H1 (cell line): ENCODE data around the gene CMC4. TPM values are rescaled to one million over a fixed set of nuclear protein-coding genes. Genes with fewer than 3 reads are reported as not detected.

Experiments
- CTCF ChIA-PET: fragments of 300-600 bp; sonication (Branson Sonifier 250); formaldehyde crosslinking; loops from one replicate; lab custom pipeline; 2021; ENCODE audit not compliant: partially characterized antibody; lab: Charles Lee
- POLR2A ChIA-PET: fragments of 300-600 bp; sonication (Branson Sonifier 250); formaldehyde crosslinking; loops from one replicate; lab custom pipeline; 2021; ENCODE audit warnings: inconsistent platforms; ENCODE audit not compliant: partially characterized antibody; lab: Charles Lee
- DNase-seq, 2 experiments: peaks; one replicate each; pipeline versions ENCODE4 v3.0.0 to v3.0.0-alpha.2; 2010 to 2022; ENCODE audit warnings: low spot score in 2 of 2, low read depth in 1 of 2, mixed read lengths in 1 of 2
- FAIRE-seq: peaks from 2 replicates; lab custom pipeline; 2011; peaks lifted over from hg19 to GRCh38; lab: Jason Lieb, UNC
- H2AFZ ChIP-seq: 2 replicates; pipeline ENCODE4 v1.8.1; 2012; ENCODE audit warnings: low read length, inconsistent platforms
- H2AK5ac ChIP-seq: 2 replicates; pipeline ENCODE4 v1.6.1; 2013; ENCODE audit warnings: low read depth, low read length
- H2BK120ac ChIP-seq: replicated peaks from 2 replicates; pipeline ENCODE3; 2013; ENCODE audit warnings: low read depth, low read length, inconsistent platforms
- H2BK12ac ChIP-seq: 2 replicates; pipeline ENCODE4 v1.6.1; 2013; ENCODE audit warnings: low read depth, low read length
- H2BK15ac ChIP-seq: 2 replicates; pipeline ENCODE4 v1.6.1; 2013; ENCODE audit warnings: low read length
- H2BK20ac ChIP-seq: 2 replicates; pipeline ENCODE4 v1.6.1; 2013; ENCODE audit warnings: low read length
- H2BK5ac ChIP-seq: 2 replicates; pipeline ENCODE4 v1.6.1; 2013; ENCODE audit warnings: low read depth, low read length
- H3K14ac ChIP-seq: 2 replicates; pipeline ENCODE4 v1.6.1; 2013; ENCODE audit warnings: inconsistent platforms; ENCODE audit not compliant: insufficient read length
- H3K18ac ChIP-seq: 2 replicates; pipeline ENCODE4 v1.6.1; 2013; ENCODE audit warnings: low read length; ENCODE audit errors: extremely low read depth
- H3K23ac ChIP-seq: 2 replicates; pipeline ENCODE4 v1.6.1; 2013; ENCODE audit warnings: inconsistent platforms; ENCODE audit not compliant: insufficient read length
- H3K23me2 ChIP-seq: 2 replicates; pipeline ENCODE4 v1.6.1; 2013; ENCODE audit warnings: low read depth, low read length
- H3K27ac ChIP-seq: 2 replicates; pipeline ENCODE4 v1.6.1; 2011; ENCODE audit warnings: low read depth, low read length, inconsistent platforms
- H3K27me3 ChIP-seq, 4 experiments: replicated peaks in 1 of 4; 1 replicate in 1 of 4; 2 replicates in 3 of 4; pipeline versions ENCODE4 v1.6.1 to v1.8.1; 2011 to 2013; ENCODE audit warnings: low read length in 3 of 4, mild to moderate bottlenecking in 3 of 4, inconsistent platforms in 2 of 4, mixed read lengths in 2 of 4, moderate library complexity in 1 of 4; ENCODE audit not compliant: control insufficient read depth in 3 of 4, insufficient read depth in 3 of 4; ENCODE audit errors: extremely low read depth in 1 of 4
- H3K36me3 ChIP-seq, 4 experiments: 2 replicates each; pipeline versions ENCODE4 v1.6.1 to v1.8.1; 2011 to 2013; ENCODE audit warnings: mild to moderate bottlenecking in 4 of 4, low read length in 3 of 4, moderate library complexity in 2 of 4, control low read depth in 1 of 4, inconsistent platforms in 1 of 4; ENCODE audit not compliant: insufficient read depth in 4 of 4, control insufficient read depth in 2 of 4
- H3K4ac ChIP-seq: replicated peaks from 2 replicates; pipeline ENCODE3; 2013; ENCODE audit warnings: low read length, low read depth, mixed read lengths, inconsistent platforms; ENCODE audit not compliant: insufficient read length
- H3K4me1 ChIP-seq, 4 experiments: replicated peaks in 1 of 4; 1 replicate in 1 of 4; 2 replicates in 3 of 4; pipeline versions ENCODE4 v1.6.1 to v1.8.1; 2011 to 2013; ENCODE audit warnings: low read length in 3 of 4, inconsistent platforms in 2 of 4, mixed read lengths in 1 of 4; ENCODE audit not compliant: insufficient read depth in 4 of 4, control insufficient read depth in 3 of 4
- H3K4me2 ChIP-seq, 2 experiments: 2 replicates each; pipeline versions ENCODE4 v1.6.1 to v1.8.1; 2011 to 2013; ENCODE audit warnings: low read depth in 2 of 2, low read length in 2 of 2, control low read depth in 1 of 2, inconsistent platforms in 1 of 2, mild to moderate bottlenecking in 1 of 2; ENCODE audit not compliant: insufficient read depth in 1 of 2
- H3K4me3 ChIP-seq, 4 experiments: fragments of 200-600, 300-600 bp in 1 of 4; sonication (generic), shearing (Covaris generic), sonication (Bioruptor Twin) in 1 of 4; 2 replicates each; pipeline versions ENCODE4 v1.5.1 to v1.8.1; 2011 to 2016; ENCODE audit warnings: low read length in 4 of 4, low read depth in 3 of 4, control low read depth in 2 of 4, inconsistent platforms in 2 of 4, mild to moderate bottlenecking in 2 of 4, mixed read lengths in 1 of 4, moderate library complexity in 1 of 4; ENCODE audit not compliant: insufficient read depth in 2 of 4; ENCODE audit errors: extremely low read depth in 1 of 4
- H3K56ac ChIP-seq: replicated peaks from 2 replicates; pipeline ENCODE3; 2013; ENCODE audit warnings: low read depth, mild to moderate bottlenecking, mixed read lengths, low read length, inconsistent platforms; ENCODE audit not compliant: insufficient read length
- H3K79me1 ChIP-seq: 2 replicates; pipeline ENCODE4 v1.6.1; 2013; ENCODE audit warnings: low read depth, low read length, control low read depth
- H3K79me2 ChIP-seq, 2 experiments: 2 replicates each; pipeline versions ENCODE4 v1.6.1 to v1.8.1; 2012 to 2013; ENCODE audit warnings: low read length in 2 of 2, mild to moderate bottlenecking in 2 of 2, inconsistent platforms in 1 of 2; ENCODE audit not compliant: insufficient read depth in 2 of 2, control insufficient read depth in 1 of 2
- H3K9ac ChIP-seq, 4 experiments: replicated peaks in 1 of 4; 1 replicate in 1 of 4; 2 replicates in 3 of 4; pipeline versions ENCODE4 v1.6.1 to v1.8.1; 2011 to 2013; ENCODE audit warnings: low read depth in 3 of 4, low read length in 3 of 4, control low read depth in 2 of 4, mild to moderate bottlenecking in 2 of 4, moderate library complexity in 2 of 4, inconsistent platforms in 1 of 4; ENCODE audit errors: extremely low read depth in 1 of 4
- H3K9me3 ChIP-seq, 2 experiments: 2 replicates each; pipeline versions ENCODE4 v1.6.1 to v1.8.1; 2012 to 2013; ENCODE audit warnings: mild to moderate bottlenecking in 2 of 2, moderate library complexity in 2 of 2, control low read depth in 1 of 2, inconsistent platforms in 1 of 2, low read depth in 1 of 2, low read length in 1 of 2, mixed read lengths in 1 of 2; ENCODE audit not compliant: insufficient read depth in 2 of 2
- H4K20me1 ChIP-seq, 2 experiments: replicated peaks in 1 of 2; 2 replicates each; pipeline versions ENCODE3 to v1.8.1; 2011 to 2013; ENCODE audit warnings: inconsistent platforms in 2 of 2, low read length in 2 of 2, mild to moderate bottlenecking in 1 of 2; ENCODE audit not compliant: insufficient read depth in 2 of 2, control insufficient read depth in 1 of 2
- H4K5ac ChIP-seq: 2 replicates; pipeline ENCODE4 v1.6.1; 2013; ENCODE audit warnings: low read length, low read depth, mixed read lengths, inconsistent platforms; ENCODE audit not compliant: insufficient read length
- H4K8ac ChIP-seq: 2 replicates; pipeline ENCODE4 v1.8.0; 2013; ENCODE audit warnings: mild to moderate bottlenecking, moderate library complexity, low read length, inconsistent platforms; ENCODE audit not compliant: insufficient read depth; ENCODE audit errors: extremely low read depth
- H4K91ac ChIP-seq: replicated peaks from 2 replicates; pipeline ENCODE3; 2013; ENCODE audit warnings: low read length, mixed read lengths, inconsistent platforms; ENCODE audit not compliant: insufficient read length
- GABPA ChIP-seq: IDR thresholded peaks from 2 replicates; pipeline ENCODE4 v1.6.1; 2011; ENCODE audit warnings: mild to moderate bottlenecking, low read length, moderate library complexity, borderline replicate concordance; ENCODE audit not compliant: insufficient read depth
- SRF ChIP-seq: IDR thresholded peaks from 2 replicates; pipeline ENCODE4 v1.6.1; 2011; ENCODE audit warnings: mild to moderate bottlenecking, low read depth, low read length, moderate library complexity
- TAF7 ChIP-seq: optimal IDR thresholded peaks from 2 replicates; pipeline ENCODE3; 2011; ENCODE audit warnings: low read depth, mild to moderate bottlenecking, inconsistent platforms, low read length, moderate library complexity, borderline replicate concordance
- ZNF274 ChIP-seq: IDR thresholded peaks from 2 replicates; pipeline ENCODE4 v1.7.0; 2012; ENCODE audit warnings: low read length, borderline replicate concordance; ENCODE audit errors: extremely low read depth
- WGBS, 2 experiments: shearing (Covaris generic) in 1 of 2; methylation state at CpG; one replicate each; pipeline versions ENCODE4 v1.1.6 to v1.1.7; 2013 to 2015; ENCODE audit warnings: low lambda C conversion rate in 2 of 2, mixed read lengths in 2 of 2, inconsistent platforms in 1 of 2, low coverage in 1 of 2, missing lambda C conversion rate in 1 of 2; ENCODE audit not compliant: insufficient replicate concordance in 2 of 2, insufficient coverage in 1 of 2, insufficient read length in 1 of 2; ENCODE audit errors: extremely low coverage in 1 of 2, missing lambda C conversion rate in 1 of 2; 5-methylcytosine and 5-hydroxymethylcytosine counted together
- polyA plus RNA-seq, 7 experiments: library from polyadenylated mRNA; depleted of rRNA in 3 of 7; stranded (reverse) in 5 of 7; unstranded in 2 of 7; fragments of >200 nt in 5 of 7; fragments of 200-250 nt in 2 of 7; gene quantifications; 1 replicate in 5 of 7; 2 replicates in 1 of 7; 4 replicates in 1 of 7; pipeline versions ENCODE4 v1.2.1 to v1.2.3, GENCODE V29; 2011 to 2013; ENCODE audit warnings: missing spikeins in 2 of 7, mixed read lengths in 2 of 7
- total RNA-seq: library from RNA; stranded (reverse); fragmentation: NEBNext Ultra II Directional; extraction: Animal tissue kit (Norgen Biotek cat#: 25700); gene quantifications from 2 replicates; pipeline ENCODE4 v1.2.1, GENCODE V29; 2021

Gene CMC4
- total and polyA plus RNA-seq, 2 of the 8 experiments (the other 6 are each of a cell fraction or from before 2014, with no cell fraction given), result 6.0 to 8.8 TPM

DNA sequence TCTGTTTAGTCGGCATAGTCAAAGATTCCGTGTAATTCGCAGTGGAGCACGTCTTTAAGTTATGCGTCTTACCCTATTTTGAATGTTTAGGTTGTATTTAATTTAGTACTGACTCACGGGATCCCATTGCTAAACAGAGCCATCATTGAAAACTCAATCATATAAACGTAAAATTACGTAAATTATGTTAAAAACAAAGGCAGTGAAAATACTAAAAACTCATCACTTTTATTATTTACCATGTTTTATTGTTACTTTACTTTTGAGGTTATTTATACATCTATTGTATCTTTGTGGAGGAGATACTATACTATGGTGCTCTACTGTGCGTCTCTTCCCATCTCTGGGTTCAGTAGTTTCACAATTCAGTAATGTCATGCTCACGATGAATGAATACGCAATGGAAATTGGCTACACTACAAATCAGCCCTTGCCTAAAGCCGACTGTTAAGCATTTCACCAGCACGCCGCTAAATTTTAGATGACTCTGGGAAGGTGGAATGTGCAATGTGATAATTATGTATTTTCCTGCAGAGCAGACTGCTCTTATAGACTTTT, 43.3 kb downstream of the CMC4 start:
- no peak for FAIRE-seq
- Histone ChIP-seq H3K14ac (no peak overlapping the region), H3K9ac (peak overlapping the region; percentile 61 to 88 (median 78)), H2AK5ac (no peak overlapping the region), H2AFZ (peak overlapping the region; percentile 44; the same call in 1 of the 2 replicates), H4K5ac (no peak overlapping the region), H3K27me3 (no peaks in the 10 kb centered on the region), H3K18ac (peak overlapping the region; percentile 48; the same call in 1 of the 2 replicates), H3K4ac (no peak overlapping the region), H3K56ac (no peak overlapping the region), H2BK20ac (no peak overlapping the region), H3K4me3 (peak overlapping the region; percentile 46 to 90 (median 82)), H2BK12ac (peak overlapping the region; percentile 39; the same call in 1 of the 2 replicates), H3K23ac (no peak overlapping the region), H3K4me2 (peak overlapping the region; percentile 62 to 79), H3K9me3 (no peaks in the 10 kb centered on the region), H3K79me1 (no peaks in the 10 kb centered on the region), H2BK15ac (no peak overlapping the region), H4K91ac (no peak overlapping the region), H4K20me1 (no peaks in the 10 kb centered on the region), H2BK5ac (no peak overlapping the region), H3K23me2 (peaks cover 3% of the 10 kb centered on the region; the same call in 1 of the 2 replicates), H3K27ac (peak overlapping the region; percentile 80; the same call in 1 of the 2 replicates), H2BK120ac (peak overlapping the region; percentile 72), H3K36me3 (no peaks in the 10 kb centered on the region), H4K8ac (no peak overlapping the region), H3K79me2 (peaks cover 0 to 22% of the 10 kb centered on the region in 2 experiments; a peak in 2 of 4 replicates), H3K4me1 (peaks cover 0 to 3% (median under 1%) of the 10 kb centered on the region in 4 experiments; a peak in 2 of 7 replicates)
- no peak for DNase-seq
- 22% methylated on average over 14 of the region's 14 CpGs; no CpG with 5 or more reads in 1 of the 2 experiments for WGBS, 2 experiments
- ChIA-PET CTCF (interaction anchor here (0.5 to 1.0 kb wide), 3 partner anchors 10 to 47 kb away, joined by 3 to 4 read pairs (median 3); no protein-coding TSS in a partner anchor), POLR2A (interaction anchor here (1.0 to 1.4 kb wide), 2 partner anchors 10 to 21 kb away, joined by 3 to 7 read pairs; no protein-coding TSS in a partner anchor)
- no peak for TF ChIP-seq SRF
- no peak for TF ChIP-seq ZNF274
- no peak for TF ChIP-seq TAF7
- TF ChIP-seq GABPA, result no peak
